HL-60/S4 treated with retinoic acid at 250 ng/mL for 4 days and 3 days (cell line): Measurements from ENCODE around the gene COQ8A.
"Not testable (repeated sequence)": the region's sequence is repeated elsewhere in the genome, so short reads cannot be mapped to it uniquely, and the experiment has no call there.

Experiments
- in situ Hi-C: fragments of 300-500 bp; cut with MboI; formaldehyde crosslinking; loops from 2 replicates; pipeline ENCODE4 v1.7.0; 2022; ENCODE audit warnings: low sequenced_read_pairs

COQ8A gene

GRCh38 chr1:226983247-226983991 is 43.3 kb downstream of the COQ8A start:
- in situ Hi-C loops = no loop called here

DNA sequence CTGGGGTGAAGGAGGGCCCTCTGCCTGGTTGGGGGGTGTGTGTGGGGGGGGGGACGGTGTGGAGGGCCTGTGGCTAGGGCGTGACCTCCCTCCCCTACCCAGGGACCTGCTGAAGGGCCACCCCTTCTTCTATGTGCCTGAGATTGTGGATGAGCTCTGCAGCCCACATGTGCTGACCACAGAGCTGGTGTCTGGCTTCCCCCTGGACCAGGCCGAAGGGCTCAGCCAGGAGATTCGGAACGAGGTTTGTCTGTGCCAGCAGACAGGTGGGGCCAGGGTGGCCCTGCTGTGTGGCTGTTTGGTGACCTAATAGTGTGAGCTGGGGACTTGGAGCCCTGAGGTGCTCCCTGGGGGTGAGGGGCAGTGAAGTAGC is 43.9 kb downstream of the COQ8A start:
- in situ Hi-C loops = no loop called here

DNA sequence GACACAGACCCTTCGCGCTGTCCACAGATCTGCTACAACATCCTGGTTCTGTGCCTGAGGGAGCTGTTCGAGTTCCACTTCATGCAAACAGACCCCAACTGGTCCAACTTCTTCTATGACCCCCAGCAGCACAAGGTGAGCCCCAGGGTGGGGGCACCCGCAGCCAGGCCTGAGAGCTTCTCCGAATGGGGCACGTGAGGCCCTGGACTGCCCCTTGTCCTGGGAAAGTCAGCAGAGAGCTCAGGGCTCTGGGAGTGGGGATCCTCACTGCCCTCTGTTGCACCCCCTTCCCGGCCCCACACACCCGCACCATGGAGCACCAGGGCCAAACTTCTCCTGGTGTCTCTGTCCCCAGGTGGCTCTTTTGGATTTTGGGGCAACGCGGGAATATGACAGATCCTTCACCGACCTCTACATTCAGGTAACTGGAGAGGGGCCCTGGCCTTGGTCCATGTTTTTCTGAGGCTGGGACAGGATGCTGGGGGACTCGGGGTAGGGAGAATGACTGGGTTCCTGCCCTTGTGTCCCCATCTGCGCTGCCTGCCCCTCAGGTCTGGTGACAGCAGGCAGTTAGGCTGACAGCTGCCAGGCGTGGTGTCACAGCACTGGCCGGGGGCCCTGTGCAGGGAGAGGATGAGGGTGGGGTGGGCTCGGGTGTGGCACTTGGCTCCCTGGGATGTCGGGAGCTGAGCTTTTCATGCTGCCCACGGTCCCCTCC is 44.6 kb downstream of the COQ8A start:
- in situ Hi-C loops = no loop called here

- in situ Hi-C loops = no loop called here
Observed at GRCh38 chr1:226985239-226985838, 45.2 kb downstream of the COQ8A start.

DNA sequence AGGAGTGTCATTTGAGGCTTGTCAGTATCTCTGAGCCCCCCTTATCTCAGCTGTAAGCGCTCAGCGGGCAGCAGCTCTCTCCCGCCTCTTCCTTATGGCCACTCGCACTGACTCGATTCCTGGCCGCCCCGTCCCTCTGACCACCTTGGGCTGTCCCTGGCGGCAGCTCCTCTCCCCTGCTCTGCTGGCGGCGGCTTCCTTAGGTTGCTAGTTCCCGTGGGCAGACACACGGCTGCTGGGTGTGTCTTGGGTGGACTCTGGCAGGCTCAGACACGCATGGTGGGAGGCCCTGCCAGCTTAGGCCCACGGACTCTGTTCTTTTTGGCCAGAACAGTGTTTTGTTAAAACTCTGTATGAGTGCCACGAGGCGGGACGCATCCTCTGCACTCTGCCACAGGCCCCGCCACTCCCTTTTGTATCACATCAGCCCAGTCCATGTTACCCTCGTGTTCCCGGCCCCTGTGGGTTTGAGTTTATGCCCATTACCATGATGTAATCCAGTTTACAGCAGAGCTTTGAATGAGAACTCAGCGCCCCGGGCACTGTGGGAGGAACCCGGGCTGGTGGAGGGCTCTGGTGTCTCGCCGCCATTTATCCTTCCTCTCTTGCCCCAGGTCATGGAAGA is 45.9 kb downstream of the COQ8A start:
- in situ Hi-C loops = no loop called here

GRCh38 chr1:226986496-226987178 is 46.5 kb downstream of the COQ8A start:
- in situ Hi-C loops = no loop called here

DNA sequence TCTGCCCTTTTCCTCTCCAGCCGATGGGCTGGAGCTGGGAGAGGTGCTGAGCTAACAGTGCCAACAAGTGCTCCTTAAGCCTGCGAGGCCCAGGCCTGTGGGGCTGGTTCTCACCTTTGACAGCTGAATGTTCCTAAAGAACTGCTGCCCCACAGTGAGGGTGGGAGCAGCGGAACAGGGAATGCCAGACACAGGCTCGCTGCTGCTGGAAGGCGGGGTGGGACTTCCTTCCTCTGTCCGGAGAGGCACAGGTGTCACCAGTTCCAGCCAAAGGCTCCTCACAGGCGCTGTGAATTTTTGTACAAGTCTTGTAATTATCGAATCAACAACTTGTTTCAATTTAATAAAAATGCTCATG is 47.1 kb downstream of the COQ8A start:
- in situ Hi-C loops = no loop called here

DNA sequence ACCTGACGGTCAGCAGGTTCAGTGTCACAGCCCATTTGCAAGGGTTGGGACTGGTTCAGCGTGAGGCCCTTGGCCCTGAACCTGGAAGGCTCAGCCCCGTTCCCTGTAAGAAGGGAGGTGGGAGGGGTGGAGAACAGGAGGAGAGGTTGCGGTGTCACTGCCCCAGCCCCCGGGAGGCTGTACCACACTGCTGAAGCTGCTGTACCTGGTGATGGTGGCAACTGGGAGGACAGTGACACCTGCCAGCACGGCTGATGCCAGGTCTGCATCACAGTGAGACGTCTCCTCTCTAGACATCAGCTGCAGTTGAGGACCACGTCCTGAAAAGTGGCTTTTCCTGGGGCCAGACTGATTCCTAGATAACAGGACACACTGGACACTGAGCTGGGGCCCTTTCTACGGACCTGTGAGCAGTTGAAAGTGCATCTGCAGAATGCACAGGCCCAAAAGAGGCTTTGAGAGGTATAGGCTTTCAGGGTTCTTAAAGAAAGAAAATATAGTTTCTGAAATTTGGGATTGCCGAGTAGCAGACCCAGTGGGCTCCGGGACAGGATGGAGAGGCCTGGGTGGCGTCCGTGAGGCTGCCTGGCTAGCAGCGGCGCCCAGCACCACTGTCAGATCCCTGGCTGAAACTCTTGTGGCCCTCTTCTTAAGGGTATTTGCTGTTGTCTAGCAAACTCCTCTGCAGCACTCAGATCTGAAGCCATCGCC is 47.7 kb downstream of the COQ8A start:
- in situ Hi-C loops = no loop called here

GRCh38 chr1:226988334-226988666 is 48.2 kb downstream of the COQ8A start:
- in situ Hi-C loops = no loop called here

- in situ Hi-C loops = no loop called here
Observed at GRCh38 chr1:226989085-226989920, 49.2 kb downstream of the COQ8A start.

GRCh38 chr1:226990133-226990716 is 50.1 kb downstream of the COQ8A start:
- in situ Hi-C loops = no loop called here

- in situ Hi-C loops = no loop called here
Observed at GRCh38 chr1:226991920-226992319, 51.8 kb downstream of the COQ8A start.

DNA sequence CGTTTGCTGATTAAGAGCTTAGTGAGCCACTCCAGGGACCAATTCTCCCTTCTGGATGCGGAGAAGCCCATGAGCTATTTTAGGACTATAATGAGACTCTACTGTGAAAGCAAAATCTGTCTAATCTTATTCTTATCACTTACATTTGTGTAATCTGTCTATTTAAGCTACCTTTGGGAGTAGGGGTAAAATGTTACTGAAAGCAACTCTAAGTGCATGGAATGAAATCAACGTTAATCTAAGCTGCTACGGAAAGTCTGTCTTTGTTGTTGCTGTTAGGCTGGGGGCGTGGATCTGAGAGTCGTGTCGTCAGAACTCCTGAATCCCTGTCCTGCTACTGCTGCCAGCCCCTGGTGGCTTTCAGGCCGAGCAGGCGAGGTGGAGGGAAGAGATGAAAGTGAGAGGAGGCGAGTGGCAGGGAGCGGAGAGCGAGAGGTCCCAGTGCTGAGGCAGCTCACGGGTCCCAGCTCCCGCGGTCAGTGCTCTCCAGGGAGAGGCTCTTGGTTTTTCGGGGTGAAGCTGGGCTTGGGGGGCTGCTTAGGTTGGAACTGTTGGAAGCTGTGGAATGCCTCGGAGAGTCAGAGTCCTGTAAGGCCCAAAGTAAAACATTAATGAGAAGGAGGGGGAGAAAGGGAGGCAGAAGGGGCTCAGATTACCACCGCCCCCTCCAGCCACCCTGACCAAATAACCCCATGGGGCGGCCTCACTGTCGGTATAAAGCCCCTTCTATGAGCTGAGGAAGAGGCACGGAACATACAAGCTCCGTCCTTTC is 53.9 kb downstream of the COQ8A start:
- in situ Hi-C loops = no loop called here

DNA sequence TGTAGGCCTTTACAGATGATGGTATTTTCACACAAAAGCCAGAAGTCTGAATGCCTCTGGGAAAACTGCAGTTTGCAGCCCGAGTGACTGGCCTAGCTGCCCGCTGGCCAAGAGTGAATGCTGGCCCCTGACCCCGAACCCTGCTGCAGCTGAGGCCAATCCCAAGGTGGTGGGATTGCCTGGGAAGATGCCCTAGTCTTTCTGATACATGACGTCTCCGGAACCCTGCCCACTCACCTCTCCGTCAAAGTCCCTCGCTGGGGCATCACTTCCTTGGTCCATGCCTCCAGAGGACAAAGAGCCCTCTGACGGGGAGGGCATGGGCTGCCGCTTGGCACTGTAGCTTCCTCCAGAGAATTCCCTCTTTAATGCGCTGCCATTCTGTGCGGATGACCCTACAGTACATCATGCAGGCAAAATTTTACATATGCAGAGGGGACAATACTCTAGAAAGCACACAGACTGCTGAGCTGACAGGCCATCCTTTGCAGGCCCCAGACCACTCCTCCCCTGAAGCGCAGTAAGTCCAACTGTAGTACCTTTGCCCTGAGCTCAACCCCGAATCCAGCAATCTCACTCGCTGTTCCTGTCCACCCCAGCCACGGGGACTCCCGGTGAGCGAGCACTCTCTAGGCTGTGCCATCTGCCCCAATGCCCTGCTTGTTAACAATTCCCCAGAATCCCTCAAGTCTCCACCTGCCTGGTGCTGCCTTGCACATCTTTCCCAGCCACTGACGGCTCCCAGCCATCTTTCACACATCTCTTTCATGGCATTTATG is 54.7 kb downstream of the COQ8A start:
- in situ Hi-C loops = no loop called here

GRCh38 chr1:226995365-226996332 is 55.6 kb downstream of the COQ8A start:
- in situ Hi-C loops = no loop called here

GRCh38 chr1:226999579-226999978 is 59.5 kb downstream of the COQ8A start:
- in situ Hi-C loops = not testable (repeated sequence)

DNA sequence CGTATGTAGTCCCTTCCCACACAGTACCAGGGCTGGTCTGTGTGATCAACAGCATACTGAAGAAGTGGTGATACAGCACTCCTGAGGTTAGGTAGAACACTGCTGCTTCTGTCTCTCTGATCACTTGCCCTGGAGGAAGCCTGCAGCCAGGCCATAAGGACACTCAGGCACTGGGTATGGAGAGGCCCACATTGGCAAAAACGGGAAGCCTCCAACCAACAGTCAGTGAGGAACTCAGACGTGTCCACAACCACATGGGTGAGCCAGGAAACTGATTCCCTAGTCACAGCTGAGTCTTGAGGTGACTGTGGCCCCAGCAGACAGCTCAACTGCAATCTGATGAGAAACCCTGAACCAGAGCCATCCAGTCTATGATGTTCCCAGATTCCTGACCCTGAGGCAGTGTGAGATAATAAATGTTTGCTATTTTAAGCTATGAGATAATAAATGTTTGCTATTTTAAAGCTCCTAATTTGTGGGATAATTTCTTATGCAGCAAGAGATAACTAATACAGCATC is 62.5 kb downstream of the COQ8A start:
- in situ Hi-C loops = no loop called here
